ENCODE data around the gene USP16.
"Not testable (repeated sequence)": the region's sequence is repeated elsewhere in the genome, so short reads cannot be mapped to it uniquely, and the experiment has no call there.

USP16 gene

DNA sequence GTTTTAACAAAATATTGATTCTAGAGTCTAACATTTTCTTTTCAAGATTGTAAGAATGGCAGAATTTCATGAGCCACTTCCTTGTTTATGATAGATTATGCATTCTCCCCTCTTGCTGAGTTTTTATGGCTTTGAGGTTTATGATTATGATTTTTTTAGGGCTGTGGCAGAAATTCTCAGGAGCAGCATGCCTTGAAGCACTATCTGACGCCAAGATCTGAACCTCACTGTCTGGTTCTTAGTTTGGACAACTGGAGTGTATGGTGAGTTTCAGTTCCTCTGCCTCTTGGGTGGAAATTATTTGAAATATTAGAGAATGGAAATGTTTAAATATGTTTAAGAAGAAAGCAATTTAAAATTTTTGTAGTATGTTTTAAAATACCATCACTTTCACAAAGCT, 10.2 kb downstream of the USP16 start:
- no peak for DNase-seq

DNA sequence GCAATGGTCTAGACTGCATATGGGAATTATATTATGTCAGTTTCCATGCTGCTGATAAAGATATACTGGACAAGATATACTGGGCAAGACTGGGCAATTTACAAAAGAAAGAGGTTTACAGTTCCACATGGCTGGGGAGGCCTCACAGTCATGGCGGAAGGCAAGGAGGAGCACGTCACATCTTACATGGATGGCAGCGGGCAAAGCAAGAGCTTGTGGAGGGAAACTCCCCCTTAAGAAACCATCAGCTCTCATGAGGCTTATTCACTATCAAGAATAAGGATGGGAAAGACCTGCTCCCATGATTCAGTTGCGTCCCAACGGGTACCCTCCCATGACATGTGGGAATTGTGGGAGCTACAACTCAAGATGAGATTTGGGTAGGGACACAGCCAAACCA, 27.8 kb downstream of the USP16 start:
- DNase-seq, result no peak

DNA sequence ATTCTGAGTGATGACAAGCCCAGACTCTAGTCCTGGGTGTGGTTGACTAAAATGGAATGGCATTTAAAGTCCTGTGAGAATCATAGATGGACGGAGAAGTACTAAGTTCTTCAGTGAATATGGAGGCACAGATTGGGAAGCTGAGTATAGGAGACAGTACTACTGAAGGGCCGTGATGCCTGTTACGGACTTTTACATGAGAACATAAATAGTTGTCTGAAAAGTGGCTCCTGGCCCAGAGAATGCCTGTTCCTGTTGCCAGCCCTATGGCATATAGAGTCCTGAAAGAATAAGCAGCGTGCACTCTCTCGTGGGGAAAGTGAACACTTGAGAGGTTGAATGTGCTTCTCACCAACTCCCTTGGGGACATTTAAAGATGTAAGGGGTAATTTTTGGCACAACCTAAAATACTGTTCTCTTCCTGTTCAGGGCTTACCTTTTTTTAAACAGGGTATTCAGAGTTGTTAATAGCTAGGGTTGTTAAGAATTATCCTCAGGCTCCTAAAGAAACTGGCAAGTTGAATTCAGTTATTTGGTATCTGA, 28.6 kb downstream of the USP16 start:
- no peak for DNase-seq

DNA sequence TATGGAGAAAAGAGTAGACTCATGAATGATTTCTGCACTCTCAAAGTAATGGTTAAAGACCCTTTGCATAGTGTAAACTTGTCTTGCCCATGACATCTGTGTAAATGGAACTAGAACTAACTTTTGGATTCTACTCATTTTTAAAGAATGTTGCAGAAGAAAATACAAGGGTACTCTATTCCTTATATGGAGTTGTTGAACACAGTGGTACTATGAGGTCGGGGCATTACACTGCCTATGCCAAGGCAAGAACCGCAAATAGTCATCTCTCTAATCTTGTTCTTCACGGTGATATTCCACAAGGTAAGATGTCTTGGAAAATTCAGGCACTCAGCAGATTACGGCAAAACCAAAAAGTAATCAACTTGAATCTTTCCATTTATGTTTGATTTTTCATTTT, 29.2 kb downstream of the USP16 start:
- DNase-seq, result no peak

DNA sequence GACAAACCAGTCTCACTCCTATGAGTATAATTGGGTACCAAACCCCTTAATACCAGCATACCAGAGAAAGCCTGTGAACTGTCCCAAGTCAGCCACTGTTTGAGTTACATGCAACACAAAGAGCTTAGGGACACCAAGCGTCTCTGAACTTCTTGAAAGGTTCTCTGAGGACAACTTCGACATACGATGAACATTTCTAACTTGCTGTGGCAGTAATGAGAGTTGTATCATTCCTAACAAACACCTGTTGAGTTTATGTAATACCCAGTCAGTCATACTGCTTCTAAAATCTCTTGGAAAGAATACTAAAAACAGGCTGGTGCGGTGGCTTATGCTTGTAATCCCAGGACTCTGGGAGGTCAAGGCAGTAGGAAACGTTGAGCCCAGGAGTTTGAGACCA, 30.6 kb downstream of the USP16 start:
- DNase-seq, result no peak

DNA sequence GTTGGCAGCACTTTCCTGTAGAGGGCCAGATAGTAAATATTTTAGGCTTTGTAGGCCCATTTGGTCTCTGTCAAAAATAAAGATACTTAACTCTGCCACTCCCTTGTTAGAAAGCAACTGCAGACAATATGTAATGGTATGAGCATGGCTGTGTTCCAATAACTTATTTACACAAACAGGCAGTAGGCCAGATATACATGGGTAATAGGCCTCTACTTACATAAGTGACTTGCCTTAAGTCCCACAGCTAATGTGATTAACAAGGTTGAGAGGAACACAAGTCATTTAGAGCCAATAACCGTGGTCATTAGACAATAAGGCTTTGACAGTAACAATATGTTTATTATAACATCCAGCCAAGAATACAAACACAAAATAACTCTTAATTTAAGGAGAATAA, 31.5 kb downstream of the USP16 start:
- DNase-seq, result no peak

DNA sequence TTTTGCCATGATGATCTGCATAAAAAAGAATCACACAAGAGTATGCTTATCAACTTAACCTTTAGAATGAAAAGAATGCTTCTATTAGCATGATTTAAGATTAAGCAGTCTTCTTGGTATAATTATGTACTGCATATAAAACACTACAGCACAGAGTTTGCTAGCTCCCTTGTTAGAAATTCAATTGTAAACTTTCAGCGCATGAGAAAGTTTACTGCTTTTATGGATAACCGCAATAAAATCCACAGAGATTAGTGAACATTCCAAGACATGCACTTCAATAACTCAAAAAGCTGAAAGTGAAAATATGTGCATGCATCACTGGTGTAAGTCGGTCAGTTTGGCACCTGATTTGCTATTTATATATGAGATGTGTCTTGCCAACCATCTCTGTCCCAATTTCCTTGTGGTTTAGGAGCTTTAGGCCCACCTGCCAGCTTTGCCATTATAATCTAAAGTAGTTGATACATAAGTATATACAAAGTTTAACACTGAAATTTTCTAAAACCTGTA, 32.1 kb downstream of the USP16 start:
- no peak for DNase-seq

DNA sequence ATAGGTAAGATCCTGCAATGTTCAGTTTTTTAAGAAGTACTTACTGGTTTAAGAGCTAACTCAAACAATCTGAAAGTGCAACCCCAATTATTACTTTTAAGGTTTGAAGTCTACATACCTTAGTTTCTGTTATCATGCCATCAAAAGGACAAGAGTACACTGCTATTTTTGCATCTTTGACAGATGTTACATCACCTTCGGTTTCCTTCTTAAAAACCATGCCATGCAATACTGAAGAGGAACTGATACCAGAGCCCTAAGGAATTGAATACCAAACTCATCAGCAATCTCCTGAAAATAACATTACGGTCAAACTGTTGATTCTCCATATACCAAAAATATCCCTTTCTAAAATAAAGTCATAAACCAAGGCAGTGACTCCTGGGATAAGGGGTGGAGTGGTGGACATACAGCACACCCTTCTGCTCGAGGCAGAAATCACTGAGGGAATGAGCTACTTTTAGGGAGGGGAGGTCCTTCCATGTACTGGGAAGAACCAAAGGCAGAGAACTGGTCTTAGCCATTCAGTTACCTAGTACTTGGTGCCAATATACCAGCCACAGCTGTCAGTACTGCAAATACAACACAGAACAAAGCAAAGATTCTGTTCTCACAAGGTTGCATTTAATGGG, 40.5 kb downstream of the USP16 start:
- no peak for DNase-seq

DNA sequence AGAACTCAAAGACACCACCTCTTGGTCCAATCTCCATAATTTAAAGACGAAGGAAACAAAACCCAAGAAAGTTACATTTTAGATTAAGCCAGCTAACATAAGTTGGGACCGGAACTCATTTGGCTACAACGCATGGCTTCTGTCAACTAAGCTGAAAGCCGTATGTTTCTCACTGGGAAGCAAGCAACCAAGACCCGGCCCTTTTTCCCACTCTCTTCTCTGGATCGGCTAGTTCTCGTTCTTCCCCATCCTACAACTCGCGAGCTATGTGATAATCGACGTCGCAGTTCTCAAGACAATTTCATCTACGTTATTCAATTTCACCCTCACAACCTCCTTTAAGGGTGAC, 48.4 kb downstream of the USP16 start:
- DNase-seq, result peak; percentile 23

DNA sequence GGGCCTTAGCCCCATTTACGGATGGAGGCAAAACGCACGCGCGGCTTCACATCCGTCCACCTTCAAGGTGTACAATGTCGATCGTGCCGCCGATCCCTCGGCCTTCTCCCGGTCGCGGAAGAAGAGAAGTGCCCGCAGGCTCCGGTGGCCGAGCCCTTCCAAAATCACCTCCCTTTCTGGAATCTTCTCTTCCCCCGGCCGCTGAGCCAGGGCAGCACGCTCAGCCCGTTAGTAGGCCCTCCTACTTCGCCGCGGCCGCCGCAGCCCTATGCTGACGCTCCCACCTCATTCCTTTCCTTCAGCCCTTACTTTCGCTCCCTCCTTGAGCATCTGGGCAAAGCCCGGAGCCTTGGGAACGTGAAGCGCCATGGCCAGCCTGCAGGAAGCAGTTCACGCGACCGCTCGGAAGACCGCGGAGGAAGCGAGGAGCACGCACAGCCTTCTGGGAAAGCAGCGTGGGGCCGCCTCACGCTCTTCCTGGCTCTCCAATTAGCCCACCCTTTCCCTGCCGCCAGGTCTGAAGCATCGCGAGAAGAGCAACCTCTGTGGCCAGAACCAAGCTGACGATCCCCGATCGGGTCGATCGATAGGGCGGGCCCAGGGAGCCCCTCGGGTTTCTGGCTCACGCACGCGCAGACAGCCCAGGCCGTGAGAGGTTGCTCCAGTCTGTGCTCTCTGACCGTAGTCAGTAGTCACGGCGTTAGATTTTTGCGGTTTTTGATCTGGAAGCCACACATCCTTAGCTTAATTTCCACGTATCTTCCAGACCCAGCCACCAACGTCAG, 48.9 kb downstream of the USP16 start, which contains the start of gene CCT8:
Gene CCT8 (minus strand): TSS at position 427 of the 785 bp plus-strand sequence. CDS start 58 bp downstream, at position 369.
- peak; percentile 100 for DNase-seq

DNA sequence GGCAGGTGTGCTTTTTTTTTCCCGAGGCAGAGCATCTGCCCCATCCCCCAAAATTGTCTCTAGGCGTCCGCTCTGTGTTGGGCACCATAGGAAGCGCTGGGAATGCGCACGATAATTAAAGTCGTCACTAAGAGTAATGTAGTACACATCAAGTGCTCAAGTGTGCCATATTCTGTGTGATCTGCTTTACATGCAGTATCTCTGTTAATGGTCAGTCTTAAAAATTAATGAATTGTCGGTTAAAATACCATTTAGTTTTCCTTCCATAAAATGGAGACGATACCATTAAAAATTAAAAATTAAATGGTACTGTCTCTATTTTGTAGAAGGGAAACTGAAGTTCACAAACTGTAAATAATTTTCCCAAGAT, 49.5 kb downstream of the USP16 start:
- no peak for DNase-seq

DNA sequence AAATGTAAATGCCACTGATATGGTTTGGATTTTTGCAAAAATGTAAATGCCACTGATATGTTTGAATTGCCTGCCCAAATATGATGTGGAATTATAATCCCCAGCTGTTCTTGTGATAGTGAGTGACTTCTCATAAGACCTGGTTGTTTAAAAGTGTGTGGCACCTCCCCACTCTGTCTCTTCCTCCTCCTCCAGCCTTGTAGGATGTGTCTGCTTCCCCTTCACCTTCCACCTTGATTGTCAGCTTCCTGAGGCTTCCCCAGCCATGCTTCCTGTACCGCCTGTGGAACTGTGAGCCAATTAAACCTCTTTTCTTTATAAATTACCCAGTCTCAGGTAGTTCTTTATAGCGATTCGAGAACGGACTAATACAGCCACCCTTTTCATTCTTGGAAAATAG, 50.3 kb downstream of the USP16 start:
- DNase-seq, result no peak

DNA sequence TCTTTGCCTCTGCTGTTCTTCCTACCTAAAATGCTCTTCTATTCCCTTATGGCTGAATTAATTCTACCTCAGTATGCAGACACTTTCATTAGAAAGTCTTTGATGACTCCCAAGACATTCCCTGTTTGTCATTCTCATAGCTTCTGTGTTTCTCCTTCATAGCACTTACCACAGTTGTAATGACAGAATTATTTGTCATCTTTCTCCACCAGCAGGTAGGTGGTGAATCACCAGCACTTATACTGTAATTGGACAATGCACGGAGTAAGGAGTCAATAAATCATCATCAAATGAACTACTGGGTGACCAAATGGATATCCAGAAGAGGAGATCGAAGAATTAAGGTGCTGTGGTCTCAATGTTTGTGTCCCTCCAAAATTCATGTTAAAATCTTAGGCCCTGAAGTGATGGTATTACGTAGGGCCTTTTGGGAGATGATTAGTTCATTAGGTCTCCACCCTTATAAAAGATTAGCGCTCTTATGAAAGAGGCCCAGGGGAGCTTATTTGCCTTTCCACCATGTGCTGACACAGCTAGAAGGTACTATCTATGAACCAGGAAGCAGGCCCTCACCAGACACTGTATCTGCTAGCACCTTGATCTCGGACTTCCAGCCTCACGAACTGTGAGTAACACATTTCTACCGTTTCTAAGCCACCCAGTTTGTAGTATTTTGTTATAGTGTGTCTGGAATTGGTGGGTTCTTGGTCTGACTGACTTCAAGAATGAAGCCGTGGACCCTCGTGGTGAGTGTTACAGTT, 51.4 kb downstream of the USP16 start:
- DNase-seq, result no peak

DNA sequence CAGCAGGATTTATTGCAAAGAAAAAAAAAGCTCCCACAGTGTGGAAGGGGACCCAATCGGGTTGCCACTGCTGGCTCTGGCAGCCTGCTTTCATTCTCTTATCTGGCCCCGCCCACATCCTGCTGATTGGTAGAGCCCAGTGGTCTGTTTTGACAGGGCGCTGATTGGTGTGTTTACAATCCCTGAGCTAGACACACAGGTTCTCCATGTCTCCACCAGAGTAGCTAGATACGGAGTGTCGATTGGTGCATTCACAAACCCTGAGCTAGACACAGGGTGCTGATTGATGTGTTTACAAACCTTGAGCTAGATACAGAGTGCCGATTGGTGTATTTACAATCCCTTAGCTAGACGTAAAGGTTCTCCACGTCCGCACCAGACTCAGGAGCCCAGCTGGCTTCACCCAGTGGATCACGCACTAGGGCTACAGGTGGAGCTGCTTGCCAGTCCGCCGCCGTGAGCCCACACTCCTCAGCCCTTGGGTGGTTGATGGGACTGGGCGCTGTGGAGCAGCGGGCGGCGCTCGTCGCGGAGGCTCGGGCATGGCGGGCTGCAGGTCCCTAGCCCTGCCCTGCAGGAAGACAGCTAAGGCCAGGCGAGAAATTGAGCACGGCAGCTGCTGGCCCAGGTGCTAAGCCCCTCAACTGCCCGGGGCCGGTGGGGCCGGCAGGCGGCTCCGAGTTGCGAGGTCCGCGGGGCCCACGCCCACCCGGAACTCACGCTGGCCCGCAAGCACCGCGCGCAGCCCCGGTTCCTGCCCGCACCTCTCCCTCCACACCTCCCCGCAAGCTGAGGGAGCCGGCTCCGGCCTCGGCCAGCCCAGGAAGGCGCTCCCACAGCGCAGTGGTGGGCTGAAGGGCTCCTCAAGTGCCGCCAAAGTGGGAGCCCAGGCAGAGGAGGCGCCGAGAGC, 52.5 kb downstream of the USP16 start:
- DNase-seq, result not testable (repeated sequence)

DNA sequence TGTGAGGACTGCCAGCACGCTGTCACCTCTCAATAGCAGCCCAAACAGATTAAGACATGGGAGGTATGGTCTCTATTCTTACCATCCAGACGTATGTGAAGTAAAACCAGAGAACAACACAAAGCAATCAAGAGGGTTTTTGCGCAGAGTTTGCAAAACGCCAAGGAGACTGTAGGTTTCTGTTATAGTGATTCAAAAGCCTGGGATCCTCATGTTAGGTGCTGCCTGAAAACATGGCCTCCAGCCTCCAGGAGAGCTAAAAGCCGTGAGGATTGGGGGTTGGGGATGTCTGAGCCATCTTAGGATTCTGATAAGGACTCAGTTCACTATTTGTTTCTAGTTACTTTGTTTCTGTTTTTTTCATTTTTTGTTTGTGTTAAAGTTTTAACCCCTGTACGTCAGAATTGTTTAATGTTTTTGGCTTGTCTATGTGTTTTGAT, 53.2 kb downstream of the USP16 start:
- DNase-seq, result no peak

DNA sequence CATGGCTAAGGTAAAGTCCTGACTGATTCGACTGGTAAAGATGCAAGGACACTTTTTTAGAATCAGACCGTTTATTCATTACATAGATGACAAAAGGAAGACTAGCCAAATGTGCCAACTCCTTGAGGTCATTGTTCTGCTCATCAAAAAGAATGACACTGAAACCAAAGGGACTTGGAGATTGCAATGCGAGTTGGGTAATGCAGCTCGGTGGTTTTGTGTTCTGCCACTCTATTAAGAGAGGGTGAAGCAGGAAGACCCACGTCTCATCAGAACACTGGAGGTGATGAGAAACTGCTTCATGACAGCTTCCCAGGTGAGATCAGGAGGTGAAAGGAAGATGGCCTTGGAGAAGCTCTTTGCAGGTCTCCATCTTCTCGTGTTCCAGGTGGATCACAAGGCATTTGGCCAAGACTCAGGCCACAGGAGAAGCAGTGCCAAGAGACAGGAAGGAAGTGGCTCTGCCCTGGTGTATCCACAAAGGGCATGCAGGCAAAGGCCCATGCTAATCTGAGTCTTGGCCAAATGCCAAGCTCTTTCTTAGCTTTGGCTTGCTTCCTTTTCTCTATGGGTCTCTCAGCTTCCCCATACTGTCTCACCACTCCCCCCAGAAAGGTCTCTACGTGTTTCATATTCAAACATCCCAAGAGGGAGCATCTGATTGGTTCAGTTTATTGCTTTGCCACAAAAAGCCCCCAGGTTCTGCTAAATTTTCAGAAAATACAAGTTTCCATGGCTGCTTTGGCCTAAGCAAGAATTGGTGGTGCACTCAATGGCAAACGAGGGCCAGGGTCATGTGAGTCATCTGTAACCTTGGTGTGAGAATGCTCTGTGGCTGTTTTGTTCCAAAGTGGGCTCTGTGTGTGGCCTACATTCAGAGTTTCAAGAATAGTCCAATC, 54.6 kb downstream of the USP16 start:
- no peak for DNase-seq

DNA sequence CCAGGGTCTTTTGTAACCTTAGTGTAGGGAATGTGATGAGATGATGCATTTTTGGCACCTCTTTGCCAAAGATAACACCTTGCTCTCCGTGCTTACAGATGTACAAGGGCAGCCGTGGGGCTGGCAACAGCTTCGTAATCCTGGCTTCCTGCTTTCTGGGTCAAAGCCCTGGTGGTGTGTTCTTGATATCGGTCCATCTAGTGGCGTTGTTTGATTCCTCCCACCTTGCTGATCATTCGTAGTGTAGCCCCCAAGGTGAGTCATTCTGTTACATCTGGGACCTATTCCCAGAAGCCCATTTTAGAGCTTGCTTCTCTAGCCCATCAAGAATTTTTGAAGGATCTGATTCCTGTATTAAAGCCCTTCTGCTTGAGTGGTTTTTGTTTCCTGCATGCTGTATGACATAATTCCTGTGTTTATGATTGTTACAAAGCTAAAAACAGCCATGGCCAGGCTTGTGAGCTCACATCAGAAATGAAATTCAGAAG, 56.0 kb downstream of the USP16 start:
- DNase-seq, result no peak

DNA sequence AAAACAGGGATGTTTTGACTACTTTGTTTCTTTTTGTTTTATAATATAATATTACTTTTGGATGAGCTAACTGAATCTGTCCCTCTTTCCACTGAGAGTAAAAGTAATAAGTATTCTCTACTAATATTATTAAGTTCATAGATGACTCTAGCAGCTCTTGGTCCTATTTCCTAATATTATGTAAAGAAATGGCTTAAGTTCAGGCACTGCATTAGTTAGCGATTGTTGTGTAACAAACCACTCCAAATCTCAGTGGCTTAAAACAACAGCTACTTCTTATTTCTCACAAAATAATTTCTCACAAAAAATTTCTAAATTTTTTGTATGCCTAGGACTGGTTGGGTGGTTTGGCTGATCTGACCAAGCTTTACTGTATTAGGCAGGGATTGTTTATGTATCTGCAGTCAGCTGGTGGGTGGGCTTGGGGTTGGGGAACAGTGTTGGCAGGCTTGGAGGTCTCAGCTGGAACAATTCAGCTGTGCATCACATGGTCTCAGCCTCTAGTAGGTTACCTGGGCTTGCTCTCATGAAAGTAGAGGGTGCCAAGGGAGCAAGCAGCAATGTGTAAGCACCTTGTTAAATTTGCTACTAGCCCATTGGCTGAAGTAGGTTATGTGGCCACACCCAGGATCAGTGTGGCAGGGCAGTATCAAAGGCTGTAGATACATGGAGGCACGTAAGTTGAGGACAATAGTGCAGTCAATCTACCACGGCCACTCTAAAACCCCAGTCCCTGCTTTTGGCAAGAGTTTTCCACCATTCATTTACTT, 57.8 kb downstream of the USP16 start:
- DNase-seq, result no peak

DNA sequence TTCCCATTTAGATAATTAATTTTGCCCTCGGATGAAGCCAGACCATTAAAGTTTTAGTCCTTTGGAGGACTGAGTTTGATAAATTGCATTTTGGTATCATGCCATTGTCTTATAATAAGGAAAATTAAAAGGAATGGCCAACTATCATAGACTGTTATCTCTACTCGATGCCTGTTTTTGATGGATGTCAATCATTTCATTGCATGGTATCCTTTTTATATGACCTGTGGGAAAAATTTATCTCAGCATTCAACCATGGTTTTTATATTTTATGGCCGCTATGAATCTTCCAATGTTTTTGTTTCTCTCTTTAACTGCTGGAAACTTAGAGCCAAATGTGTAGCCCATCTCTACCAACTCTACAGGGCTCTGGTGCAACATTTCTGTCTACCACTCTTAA, 58.8 kb downstream of the USP16 start:
- no peak for DNase-seq

DNA sequence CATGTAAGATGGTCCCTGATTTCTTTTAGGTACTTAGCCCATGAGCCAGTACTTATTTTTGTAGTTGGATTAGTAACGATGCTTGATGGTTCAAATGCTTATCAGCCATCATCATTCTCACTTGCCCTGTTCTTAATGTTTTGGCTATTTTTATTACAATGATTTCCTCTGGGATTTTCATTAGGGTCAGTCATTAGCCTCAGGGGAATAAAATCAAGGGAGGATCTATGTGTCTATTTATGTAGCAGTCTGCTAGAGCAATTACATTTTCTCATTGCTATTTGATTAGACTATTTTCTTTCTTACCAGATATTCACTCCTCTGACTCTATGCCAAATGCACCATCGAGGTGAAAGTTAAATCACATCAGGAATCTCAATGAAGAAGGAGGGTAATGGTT, 59.9 kb downstream of the USP16 start:
- DNase-seq, result no peak
